ENCODE measurements around the gene SLC5A2.
"Not testable (repeated sequence)": the region's sequence is repeated elsewhere in the genome, so short reads cannot be mapped to it uniquely, and the experiment has no call there.

Gene SLC5A2

GRCh38 chr16:31539762-31540161 is 56.8 kb downstream of the SLC5A2 start:
- H3K4me1 ChIP-seq (ENCODE audit: control insufficient read depth, insufficient read depth, low read length); H3K4me3 ChIP-seq (ENCODE audit: insufficient read depth, low read depth, low read length); H3K36me3 ChIP-seq (ENCODE audit: control insufficient read depth, insufficient read depth, low read length); H3K27ac ChIP-seq (ENCODE audit: insufficient read depth, low read depth, low read length, poor library complexity, severe bottlenecking); H3K9me3 ChIP-seq (ENCODE audit: control insufficient read depth, low read length): not testable (repeated sequence)
- peaks cover 16% of the 10 kb centered on the region for H3K27me3 ChIP-seq (ENCODE audit: control insufficient read depth, insufficient read depth, low read length, poor library complexity, severe bottlenecking)
- 85% methylated on average over 2 of the region's 4 CpGs for WGBS, 2 experiments
